H1 (cell line): ENCODE measurements around the gene GRIA1.

Experiments used
- ATF3 ChIP-seq: IDR thresholded peaks from 2 replicates; pipeline ENCODE4 v1.6.1; 2011; ENCODE audit warnings: low read depth, mild to moderate bottlenecking, low read length; ENCODE audit not compliant: insufficient read depth
- CREB1 ChIP-seq: IDR thresholded peaks from 2 replicates; pipeline ENCODE4 v1.6.1; 2012; ENCODE audit warnings: inconsistent platforms
- CTCF ChIP-seq, 3 experiments: IDR thresholded peaks; 1 replicate in 2 of 3; 2 replicates in 1 of 3; pipeline versions ENCODE4 v1.5.1 to v1.6.1; 2011; ENCODE audit warnings: low read length in 3 of 3, mild to moderate bottlenecking in 3 of 3, inconsistent platforms in 2 of 3, low read depth in 1 of 3, moderate library complexity in 1 of 3; ENCODE audit not compliant: insufficient read depth in 1 of 3; ENCODE audit errors: control extremely low read depth in 1 of 3
- EP300 ChIP-seq, 2 experiments: IDR thresholded peaks; 1 replicate in 1 of 2; 2 replicates in 1 of 2; pipeline ENCODE4 v1.6.1; 2011 to 2012; ENCODE audit warnings: low read depth in 2 of 2, low read length in 2 of 2, mild to moderate bottlenecking in 2 of 2, borderline replicate concordance in 1 of 2, inconsistent platforms in 1 of 2, moderate library complexity in 1 of 2
- EZH2 ChIP-seq: fragments of 200-600 bp; sonication (generic); IDR thresholded peaks from 2 replicates; pipeline ENCODE4 v1.7.1; 2012; ENCODE audit warnings: low read depth, mild to moderate bottlenecking, moderate library complexity, low read length, inconsistent platforms; ENCODE audit not compliant: severe bottlenecking
- GABPA ChIP-seq: IDR thresholded peaks from 2 replicates; pipeline ENCODE4 v1.6.1; 2011; ENCODE audit warnings: mild to moderate bottlenecking, low read length, moderate library complexity, borderline replicate concordance; ENCODE audit not compliant: insufficient read depth
- JUND ChIP-seq: IDR thresholded peaks from 2 replicates; pipeline ENCODE4 v1.6.1; 2011; ENCODE audit warnings: mild to moderate bottlenecking, improper control_type of control experiment, low read length
- MAX ChIP-seq: IDR thresholded peaks from 2 replicates; pipeline ENCODE4 v1.6.1; 2012; ENCODE audit warnings: inconsistent platforms
- NRF1 ChIP-seq: IDR thresholded peaks from 2 replicates; pipeline ENCODE4 v1.6.1; 2011; ENCODE audit warnings: mild to moderate bottlenecking, low read depth, low read length, improper control_type of control experiment
- POLR2A ChIP-seq, 2 experiments: IDR thresholded peaks; 1 replicate in 1 of 2; 2 replicates in 1 of 2; pipeline ENCODE4 v1.6.1; 2011; ENCODE audit warnings: low read depth in 2 of 2, low read length in 2 of 2, mild to moderate bottlenecking in 2 of 2; ENCODE audit errors: control extremely low read depth in 1 of 2
- POLR2AphosphoS5 ChIP-seq: IDR thresholded peaks from 2 replicates; pipeline ENCODE4 v1.6.1; 2011; ENCODE audit warnings: low read depth, low read length
- SP1 ChIP-seq: IDR thresholded peaks from 2 replicates; pipeline ENCODE4 v1.6.1; 2011; ENCODE audit warnings: low read depth, low read length
- TEAD4 ChIP-seq: IDR thresholded peaks from 2 replicates; pipeline ENCODE4 v1.6.1; 2012; ENCODE audit warnings: low read depth, low read length, inconsistent platforms, mixed read lengths
- USF2 ChIP-seq: IDR thresholded peaks from 2 replicates; pipeline ENCODE4 v1.6.1; 2011; ENCODE audit warnings: low read length, improper control_type of control experiment

GRCh38 chr5:153523831-153524230 is 33.4 kb downstream of the GRIA1 start:
- TF ChIP-seq MAX, result no peak
- no peak for TF ChIP-seq SP1
- no peak for TF ChIP-seq EZH2
- TF ChIP-seq CTCF (IDR thresholded peaks at IDR 0.05; ENCODE audit: control extremely low read depth in 1 of 3, insufficient read depth in 1 of 3, low read depth in 1 of 3, low read length in 3 of 3), result no peak
- no peak for TF ChIP-seq POLR2A (IDR thresholded peaks at IDR 0.05; ENCODE audit: control extremely low read depth in 1 of 2, low read depth in 2 of 2, low read length in 2 of 2)
- TF ChIP-seq USF2, result no peak
- TF ChIP-seq ATF3, result no peak
- no peak for TF ChIP-seq TEAD4
- no peak for TF ChIP-seq POLR2AphosphoS5
- TF ChIP-seq JUND, result no peak
- no peak for TF ChIP-seq NRF1
- no peak for TF ChIP-seq CREB1
- TF ChIP-seq GABPA, result no peak
- TF ChIP-seq EP300 (IDR thresholded peaks at IDR 0.05; ENCODE audit: borderline replicate concordance in 1 of 2, low read depth in 2 of 2, low read length in 2 of 2), result no peak
